Keratinocyte (primary cell): ENCODE measurements around the gene TAF1C. TPM values are rescaled to one million over a fixed set of nuclear protein-coding genes. Genes with fewer than 3 reads are reported as not detected.

Experiments used
- DNase-seq: peaks from one replicate; pipeline ENCODE4 v3.0.0-alpha.2; 2011; ENCODE audit warnings: low read depth, missing footprints, low spot score
- FAIRE-seq: peaks from 2 replicates; lab custom pipeline; 2011; peaks lifted over from hg19 to GRCh38; lab: Jason Lieb, UNC
- H2AFZ ChIP-seq: 2 replicates; pipeline ENCODE4 v1.6.0; 2012; ENCODE audit warnings: low read length, control low read depth, inconsistent platforms; ENCODE audit not compliant: control insufficient read depth
- H3K27ac ChIP-seq: 2 replicates; pipeline ENCODE4 v1.5.1; 2011; ENCODE audit warnings: low read length; ENCODE audit not compliant: control insufficient read depth, insufficient read depth
- H3K27me3 ChIP-seq: 3 replicates; pipeline ENCODE4 v1.6.0; 2011; ENCODE audit warnings: low read length; ENCODE audit not compliant: control insufficient read depth, insufficient read depth; ENCODE audit errors: extremely low read depth
- H3K36me3 ChIP-seq, 2 experiments: 2 replicates in 1 of 2; 3 replicates in 1 of 2; pipeline ENCODE4 v1.5.1; 2011; ENCODE audit warnings: low read length in 2 of 2, mild to moderate bottlenecking in 1 of 2; ENCODE audit not compliant: control insufficient read depth in 2 of 2, insufficient read depth in 2 of 2; ENCODE audit errors: extremely low read depth in 1 of 2
- H3K4me1 ChIP-seq: 3 replicates; pipeline ENCODE4 v1.5.1; 2011; ENCODE audit warnings: low read length; ENCODE audit not compliant: control insufficient read depth, insufficient read depth; ENCODE audit errors: extremely low read depth
- H3K4me2 ChIP-seq: 3 replicates; pipeline ENCODE4 v1.6.0; 2011; ENCODE audit warnings: low read depth, low read length; ENCODE audit not compliant: control insufficient read depth, insufficient read depth; ENCODE audit errors: extremely low read depth
- H3K4me3 ChIP-seq, 3 experiments: fragments of 200-600 bp in 1 of 3; sonication (generic) in 1 of 3; 2 replicates in 2 of 3; 3 replicates in 1 of 3; pipeline ENCODE4 v1.5.1; 2011 to 2016; ENCODE audit warnings: low read length in 3 of 3, mild to moderate bottlenecking in 3 of 3, control low read depth in 2 of 3, inconsistent platforms in 1 of 3, low read depth in 1 of 3, mixed read lengths in 1 of 3, mixed run types in 1 of 3, moderate library complexity in 1 of 3; ENCODE audit not compliant: control insufficient read depth in 2 of 3, insufficient read depth in 2 of 3; ENCODE audit errors: extremely low read depth in 1 of 3
- H3K79me2 ChIP-seq: 2 replicates; pipeline ENCODE4 v1.6.0; 2012; ENCODE audit warnings: low read length; ENCODE audit not compliant: control insufficient read depth, insufficient read depth
- H3K9ac ChIP-seq: 3 replicates; pipeline ENCODE4 v1.6.0; 2011; ENCODE audit warnings: low read length; ENCODE audit not compliant: control insufficient read depth, insufficient read depth; ENCODE audit errors: extremely low read depth
- H3K9me1 ChIP-seq: 3 replicates; pipeline ENCODE4 v1.6.0; 2011; ENCODE audit warnings: low read length; ENCODE audit not compliant: control insufficient read depth, insufficient read depth; ENCODE audit errors: extremely low read depth
- H3K9me3 ChIP-seq: 2 replicates; pipeline ENCODE4 v1.5.1; 2012; ENCODE audit warnings: low read depth, low read length; ENCODE audit not compliant: control insufficient read depth
- H4K20me1 ChIP-seq: 3 replicates; pipeline ENCODE4 v1.6.0; 2011; ENCODE audit warnings: low read length; ENCODE audit not compliant: control insufficient read depth, insufficient read depth; ENCODE audit errors: extremely low read depth
- CTCF ChIP-seq, 3 experiments: IDR thresholded peaks in 1 of 3; conservative IDR thresholded peaks in 1 of 3; optimal IDR thresholded peaks in 1 of 3; 2 replicates in 2 of 3; 3 replicates in 1 of 3; pipeline versions ENCODE3 to v1.5.1; 2011; ENCODE audit warnings: low read length in 3 of 3, mild to moderate bottlenecking in 3 of 3, moderate library complexity in 2 of 3, control low read depth in 1 of 3, inconsistent platforms in 1 of 3; ENCODE audit not compliant: insufficient read depth in 2 of 3; ENCODE audit errors: extremely low read depth in 1 of 3
- EZH2 ChIP-seq: IDR thresholded peaks from one replicate; pipeline ENCODE4 v1.6.1; 2012; ENCODE audit warnings: inconsistent platforms, mild to moderate bottlenecking, low read length, moderate library complexity
- dilution Hi-C: fragments of 300-500 bp; cut with MboI; formaldehyde crosslinking; loops from one replicate; pipeline ENCODE4 v1.7.0; 2020; ENCODE audit warnings: low sequenced_read_pairs; ENCODE audit not compliant: extremely low pct_ligation_motif_present
- polyA plus RNA-seq, 5 experiments: library from polyadenylated mRNA; depleted of rRNA in 3 of 5; stranded (reverse) in 3 of 5; stranded (forward) in 1 of 5; unstranded in 1 of 5; fragments of >200 nt; gene quantifications; 1 replicate in 1 of 5; 2 replicates in 3 of 5; 3 replicates in 1 of 5; pipeline versions ENCODE4 v1.2.1 to v1.2.3, GENCODE V29; 2011 to 2012; ENCODE audit warnings: missing spikeins in 2 of 5, low read depth in 1 of 5, low replicate concordance in 1 of 5

Gene TAF1C
- polyA plus RNA-seq, 1 donor (not counting 4 experiments of a cell fraction or from before 2014, with no cell fraction given): 6.5 TPM

- H3K9me1 ChIP-seq: no peaks in the 10 kb centered on the region
- peak; percentile 43 for FAIRE-seq
- no peaks in the 10 kb centered on the region for H3K27me3 ChIP-seq
- no peak overlapping the region for H3K4me3 ChIP-seq
- H3K4me2 ChIP-seq: peak overlapping the region; percentile 24
- dilution Hi-C loops: no loop called here
- H4K20me1 ChIP-seq: no peaks in the 10 kb centered on the region
- no peak for TF ChIP-seq CTCF (optimal IDR thresholded peaks at IDR 0.05 in 1 of 3, IDR thresholded peaks at IDR 0.05 in 1 of 3, conservative IDR thresholded peaks at IDR 0.05 in 1 of 3; ENCODE audit: extremely low read depth in 1 of 3, insufficient read depth in 2 of 3, low read length in 3 of 3)
- TF ChIP-seq EZH2: no peak
- H3K9me3 ChIP-seq: no peaks in the 10 kb centered on the region
- peaks cover 34% of the 10 kb centered on the region for H3K4me1 ChIP-seq
- no peak overlapping the region for H2AFZ ChIP-seq
- no peak overlapping the region for H3K9ac ChIP-seq
- no peak for DNase-seq
- no peaks in the 10 kb centered on the region for H3K36me3 ChIP-seq
- H3K79me2 ChIP-seq: no peaks in the 10 kb centered on the region
- H3K27ac ChIP-seq: no peak overlapping the region
Observed at GRCh38 chr16:84198401-84198800, 11.5 kb upstream of the TAF1C start.

- H3K4me1 ChIP-seq: peaks cover 34% of the 10 kb centered on the region
Observed at GRCh38 chr16:84197466-84198128, 10.7 kb upstream of the TAF1C start.

More at GRCh38 chr16:84197466-84198128, 10.7 kb upstream of the TAF1C start:
- no peaks in the 10 kb centered on the region for H3K27me3 ChIP-seq
- dilution Hi-C loops: no loop called here
- TF ChIP-seq EZH2 (no peak), CTCF (optimal IDR thresholded peaks at IDR 0.05 in 1 of 3, IDR thresholded peaks at IDR 0.05 in 1 of 3, conservative IDR thresholded peaks at IDR 0.05 in 1 of 3; ENCODE audit: extremely low read depth in 1 of 3, insufficient read depth in 2 of 3, low read length in 3 of 3) (no peak)
- H3K79me2 ChIP-seq: no peaks in the 10 kb centered on the region
- peak overlapping the region; percentile 64 for H3K27ac ChIP-seq
- H3K9me3 ChIP-seq: no peaks in the 10 kb centered on the region
- H3K36me3 ChIP-seq: no peaks in the 10 kb centered on the region
- H3K9me1 ChIP-seq: no peaks in the 10 kb centered on the region
- peak overlapping the region; percentile 88 for H2AFZ ChIP-seq
- H4K20me1 ChIP-seq: no peaks in the 10 kb centered on the region
- no peak for FAIRE-seq
- peak overlapping the region in 2 of 3 experiments; percentile 65 to 66 for H3K4me3 ChIP-seq
- no peak overlapping the region for H3K9ac ChIP-seq
- no peak for DNase-seq
- peak overlapping the region; percentile 93 for H3K4me2 ChIP-seq
